K562 (cell line): ENCODE data around the gene KRTAP1-5. TPM values are rescaled to one million over a fixed set of nuclear protein-coding genes. Genes with fewer than 3 reads are reported as not detected.

ENCODE experiments used
- ATAC-seq: fragments of 200-7000 bp; cut with Tn5 transposase; 3 replicates; pipeline ENCODE4 v1.9.1; 2020; ENCODE audit warnings: moderate library complexity
- BruUV-seq: library from RNA; stranded (reverse); fragments of 400-500 nt; replicated peaks from 2 replicates; lab custom pipeline; 2021; lab: Mats Ljungman, UMichigan
- CTCF ChIA-PET: fragments of 300-600 bp; formaldehyde crosslinking; extraction: SDS; loops from one replicate; lab custom pipeline; 2021; ENCODE audit warnings: low intra/inter-chr PET ratio; lab: Yijun Ruan, JAX
- POLR2A ChIA-PET: fragments of 300-600, 350-650 bp; sonication (Branson Sonifier 250); formaldehyde crosslinking; extraction: SDS; loops from one replicate; lab custom pipeline; 2021; ENCODE audit warnings: antibody characterized with exemption, inconsistent platforms; lab: Yijun Ruan, JAX
- DNase-seq, 4 experiments: peaks; one replicate each; pipeline versions ENCODE4 v3.0.0 to v3.0.0-alpha.2; 2011 to 2018; ENCODE audit warnings: low spot score in 3 of 4, mixed read lengths in 3 of 4; ENCODE audit errors: extremely low read depth in 1 of 4
- FAIRE-seq: peaks from 2 replicates; lab custom pipeline; 2011; peaks lifted over from hg19 to GRCh38; lab: Jason Lieb, UNC
- H2AFZ ChIP-seq: 2 replicates; pipeline ENCODE4 v1.6.0; 2011; ENCODE audit warnings: low read depth, low read length, control low read depth, inconsistent platforms
- H3K27ac ChIP-seq: fragments of 200-600 bp; 3 replicates; pipeline ENCODE4 v1.8.0; 2011; ENCODE audit warnings: low read depth, mild to moderate bottlenecking, control low read depth, inconsistent platforms, low read length, moderate library complexity, mixed read lengths; ENCODE audit errors: extremely low read depth
- H3K27me3 ChIP-seq, 2 experiments: fragments of 300-600 bp in 1 of 2; 2 replicates in 1 of 2; 3 replicates in 1 of 2; pipeline versions ENCODE4 v1.6.0 to v1.8.0; 2011; ENCODE audit warnings: inconsistent platforms in 2 of 2, low read length in 2 of 2, mild to moderate bottlenecking in 1 of 2, mixed read lengths in 1 of 2, moderate library complexity in 1 of 2; ENCODE audit not compliant: control insufficient read depth in 2 of 2, insufficient read depth in 2 of 2
- H3K36me3 ChIP-seq: fragments of 300-600 bp; 3 replicates; pipeline ENCODE4 v1.8.0; 2011; ENCODE audit warnings: mild to moderate bottlenecking, low read length, inconsistent platforms; ENCODE audit not compliant: control insufficient read depth, insufficient read depth
- H3K4me1 ChIP-seq, 2 experiments: fragments of 200-600 bp in 1 of 2; replicated peaks in 1 of 2; 2 replicates in 1 of 2; 3 replicates in 1 of 2; pipeline versions ENCODE4 v1.5.1 to v1.8.0; 2011; ENCODE audit warnings: inconsistent platforms in 2 of 2, low read length in 2 of 2, mild to moderate bottlenecking in 1 of 2, mixed read lengths in 1 of 2, moderate library complexity in 1 of 2; ENCODE audit not compliant: control insufficient read depth in 2 of 2, insufficient read depth in 2 of 2
- H3K4me2 ChIP-seq: 2 replicates; pipeline ENCODE4 v1.6.1; 2011; ENCODE audit warnings: low read length, control low read depth, inconsistent platforms, mixed read lengths; ENCODE audit not compliant: insufficient read depth
- H3K4me3 ChIP-seq: fragments of 200-600 bp; sonication (generic), shearing (Covaris generic); 2 replicates; pipeline ENCODE4 v1.5.1; 2016; ENCODE audit warnings: control low read depth, inconsistent platforms
- H3K79me2 ChIP-seq: fragments of 200-600 bp; 3 replicates; pipeline ENCODE4 v1.8.0; 2011; ENCODE audit warnings: low read length, inconsistent platforms; ENCODE audit not compliant: control insufficient read depth, insufficient read depth
- H3K9ac ChIP-seq, 2 experiments: 2 replicates each; pipeline versions ENCODE4 v1.6.0 to v1.6.1; 2011; ENCODE audit warnings: low read depth in 2 of 2, low read length in 2 of 2, control low read depth in 1 of 2, inconsistent platforms in 1 of 2, mild to moderate bottlenecking in 1 of 2, mixed read lengths in 1 of 2; ENCODE audit not compliant: insufficient read depth in 1 of 2
- H3K9me1 ChIP-seq: one replicate; pipeline ENCODE4 v1.6.0; 2011; ENCODE audit warnings: inconsistent platforms, mild to moderate bottlenecking, low read length, moderate library complexity; ENCODE audit not compliant: control insufficient read depth, insufficient read depth
- H3K9me3 ChIP-seq: replicated peaks from 2 replicates; pipeline ENCODE4 v1.5.1; 2011; ENCODE audit warnings: low read depth, low read length, inconsistent platforms; ENCODE audit not compliant: control insufficient read depth, insufficient read depth
- H4K20me1 ChIP-seq: replicated peaks from 2 replicates; pipeline ENCODE4 v1.6.1; 2011; ENCODE audit warnings: low read length, inconsistent platforms, mixed read lengths; ENCODE audit not compliant: control insufficient read depth, insufficient read depth
- ARID2 ChIP-seq: fragments of 450-650 bp; IDR thresholded peaks from 2 replicates; pipeline ENCODE4 v1.6.1; 2017; ENCODE audit warnings: antibody characterized with exemption, mild to moderate bottlenecking
- CHD1 ChIP-seq: fragments of 200-600 bp; sonication (generic); IDR thresholded peaks from one replicate; pipeline ENCODE4 v1.6.1; 2012; ENCODE audit warnings: mild to moderate bottlenecking, moderate library complexity, low read length, inconsistent platforms
- KAT7 ChIP-seq: sonication (generic); formaldehyde crosslinking; IDR thresholded peaks from 2 replicates; pipeline ENCODE4 v1.8.0; 2022; ENCODE audit warnings: missing genetic modification reagents, mild to moderate bottlenecking, borderline replicate concordance
- KDM4B ChIP-seq, 2 experiments: fragments of 450-650 bp in 1 of 2; sonication (generic) in 1 of 2; IDR thresholded peaks; 2 replicates each; pipeline ENCODE4 v1.6.1; 2016 to 2017; ENCODE audit warnings: borderline replicate concordance in 2 of 2, antibody characterized with exemption in 1 of 2, low read depth in 1 of 2, mild to moderate bottlenecking in 1 of 2
- MXI1 ChIP-seq: IDR thresholded peaks from 2 replicates; pipeline ENCODE4 v1.6.1; 2011; ENCODE audit warnings: low read depth, mild to moderate bottlenecking, improper control_type of control experiment, low read length
- POLR3A ChIP-seq: IDR thresholded peaks from 2 replicates; pipeline ENCODE4 v1.6.1; 2011; ENCODE audit warnings: borderline replicate concordance, mild to moderate bottlenecking, moderate library complexity; ENCODE audit not compliant: insufficient read length, insufficient read depth; ENCODE audit errors: extremely low read depth
- SMAD2 ChIP-seq: fragments of 150-350 bp; IDR thresholded peaks from 2 replicates; pipeline ENCODE4 v1.6.1; 2014; ENCODE audit warnings: low read depth, mild to moderate bottlenecking, low read length
- SOX6 ChIP-seq: fragments of 450-650 bp; IDR thresholded peaks from 2 replicates; pipeline ENCODE4 v1.6.1; 2014; ENCODE audit warnings: mild to moderate bottlenecking
- TAF9B ChIP-seq: fragments of 450-650 bp; IDR thresholded peaks from 2 replicates; pipeline ENCODE4 v1.6.1; 2018; ENCODE audit warnings: mild to moderate bottlenecking; ENCODE audit not compliant: partially characterized antibody
- XRCC4 ChIP-seq: IDR thresholded peaks from one replicate; pipeline ENCODE4 v1.6.1; 2011; ENCODE audit not compliant: insufficient read depth, insufficient read length; ENCODE audit errors: extremely low read depth
- ZBTB17 ChIP-seq: fragments of 450-650 bp; formaldehyde crosslinking; IDR thresholded peaks from 2 replicates; pipeline ENCODE4 v1.4.0; 2020; ENCODE audit warnings: mild to moderate bottlenecking
- ZNF3 ChIP-seq: fragments of 250-450 bp; sonication (Bioruptor Pico); IDR thresholded peaks from 2 replicates; pipeline ENCODE4 v1.5.0; 2021; ENCODE audit warnings: mild to moderate bottlenecking, moderate library complexity
- ZNF551 ChIP-seq: fragments of 250-450 bp; sonication (Bioruptor Pico); IDR thresholded peaks from 2 replicates; pipeline ENCODE4 v1.5.0; 2021; ENCODE audit warnings: mild to moderate bottlenecking, moderate library complexity
- WGBS: fragments of 100-300 bp; shearing (Covaris generic); methylation state at CpG from one replicate; pipeline ENCODE4 v1.1.6; 2016; ENCODE audit warnings: low coverage, mixed read lengths; ENCODE audit not compliant: insufficient coverage; ENCODE audit errors: missing lambda C conversion rate; 5-methylcytosine and 5-hydroxymethylcytosine counted together
- in situ Hi-C: fragments of 300-500 bp; cut with MboI; formaldehyde crosslinking; loops from 4 replicates; pipeline ENCODE4 v1.15.0; 2018; ENCODE audit warnings: inconsistent platforms, mixed read lengths
- intact Hi-C: fragments of 100-400 bp; cut with micrococcal nuclease; formaldehyde crosslinking; loops from 2 replicates; pipeline ENCODE4 v1.14.2; 2022
- polyA plus RNA-seq, 8 experiments: library from polyadenylated mRNA; depleted of rRNA in 4 of 8; stranded (reverse) in 5 of 8; unstranded in 3 of 8; fragments of >200 nt; fragmentation: Nextera tagmentation in 2 of 8; fragmentation: Illumina TruSeq in 1 of 8; extraction: Ambion mirVana in 2 of 8; extraction: Trizol in 1 of 8; gene quantifications; 2 replicates each; pipeline versions ENCODE4 v1.2.1 to v1.2.3, GENCODE V29; 2011 to 2014; ENCODE audit warnings: inconsistent platforms in 1 of 8, missing spikeins in 1 of 8
- total RNA-seq, 7 experiments: library from RNA; depleted of rRNA in 6 of 7; stranded (reverse); fragments of >200 nt in 6 of 7; fragmentation: Illumina TruSeq in 2 of 7; extraction: Trizol in 2 of 7; gene quantifications; 2 replicates each; pipeline versions ENCODE4 v1.2.1 to v1.2.3, GENCODE V29; 2011 to 2021; ENCODE audit warnings: low replicate concordance in 1 of 7
- TF ChIP-seq, protein P1 (sequence below): sonication (generic); formaldehyde crosslinking; IDR thresholded peaks from 2 replicates; pipeline ENCODE4 v1.8.0; 2022; ENCODE audit warnings: mild to moderate bottlenecking, missing genetic modification reagents, borderline replicate concordance
- TF ChIP-seq, protein P2 (sequence below): fragments of 450-650 bp; IDR thresholded peaks from 2 replicates; pipeline ENCODE4 v1.6.1; 2016; ENCODE audit warnings: borderline replicate concordance

The KRTAP1-5 gene
- total and polyA plus RNA-seq, 9 of the 15 experiments (the other 6 are each of a cell fraction or from before 2014, with no cell fraction given): not detected

DNA sequence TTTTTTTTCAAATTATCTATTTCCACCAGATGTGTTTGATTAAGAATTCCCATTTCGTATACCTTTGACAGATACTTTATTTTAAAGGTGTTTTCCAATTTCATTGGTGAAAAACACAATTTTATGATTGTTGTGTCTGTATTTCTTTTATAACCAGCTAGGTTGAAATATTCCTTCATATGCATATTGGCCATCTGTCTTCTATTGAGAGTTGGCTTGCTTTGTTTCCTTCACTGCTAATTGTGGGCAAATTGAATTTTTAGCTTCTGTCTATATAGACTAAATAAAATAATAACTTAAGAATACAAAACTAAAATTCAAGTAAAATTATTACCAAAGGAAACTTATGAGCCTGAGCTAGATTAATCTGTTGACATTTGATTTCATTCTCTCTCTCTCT is 31.9 kb downstream of the KRTAP1-5 start:
- WGBS: 0% methylated on average over 1 of the region's 1 CpG
- FAIRE-seq (no peak), ATAC-seq (no peak), DNase-seq (no peak)
- BruUV-seq: no TSS peak
- Histone ChIP-seq H3K9ac (no peak overlapping the region), H3K27me3 (peaks cover 0 to 5% of the 10 kb centered on the region in 2 experiments; a peak in 2 of 5 replicates), H2AFZ (no peak overlapping the region), H3K79me2 (no peaks in the 10 kb centered on the region), H3K9me3 (no peaks in the 10 kb centered on the region), H3K4me1 (no peaks in the 10 kb centered on the region), H4K20me1 (no peaks in the 10 kb centered on the region), H3K4me3 (no peak overlapping the region), H3K36me3 (no peaks in the 10 kb centered on the region), H3K27ac (no peak overlapping the region), H3K9me1 (no peaks in the 10 kb centered on the region), H3K4me2 (no peak overlapping the region)
- ChIA-PET POLR2A (interaction anchor here (0.9 to 2.0 kb wide), 3 partner anchors 8 to 15 kb away, joined by 3 to 8 read pairs (median 3); partner anchors contain the start of gene KRT40), CTCF (no interaction called here)
- in situ Hi-C loops (no loop called here), intact Hi-C loops (no loop called here)
- TF ChIP-seq, protein P1, sequence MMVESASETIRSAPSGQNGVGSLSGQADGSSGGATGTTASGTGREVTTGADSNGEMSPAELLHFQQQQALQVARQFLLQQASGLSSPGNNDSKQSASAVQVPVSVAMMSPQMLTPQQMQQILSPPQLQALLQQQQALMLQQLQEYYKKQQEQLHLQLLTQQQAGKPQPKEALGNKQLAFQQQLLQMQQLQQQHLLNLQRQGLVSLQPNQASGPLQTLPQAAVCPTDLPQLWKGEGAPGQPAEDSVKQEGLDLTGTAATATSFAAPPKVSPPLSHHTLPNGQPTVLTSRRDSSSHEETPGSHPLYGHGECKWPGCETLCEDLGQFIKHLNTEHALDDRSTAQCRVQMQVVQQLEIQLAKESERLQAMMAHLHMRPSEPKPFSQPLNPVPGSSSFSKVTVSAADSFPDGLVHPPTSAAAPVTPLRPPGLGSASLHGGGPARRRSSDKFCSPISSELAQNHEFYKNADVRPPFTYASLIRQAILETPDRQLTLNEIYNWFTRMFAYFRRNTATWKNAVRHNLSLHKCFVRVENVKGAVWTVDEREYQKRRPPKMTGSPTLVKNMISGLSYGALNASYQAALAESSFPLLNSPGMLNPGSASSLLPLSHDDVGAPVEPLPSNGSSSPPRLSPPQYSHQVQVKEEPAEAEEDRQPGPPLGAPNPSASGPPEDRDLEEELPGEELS (CRISPR knock-in tag): no peak
- TF ChIP-seq KDM4B (IDR thresholded peaks at IDR 0.05; ENCODE audit: borderline replicate concordance in 2 of 2, low read depth in 1 of 2) (no peak), SMAD2 (no peak), MXI1 (no peak), SOX6 (no peak), ARID2 (no peak), ZNF3 (no peak), POLR3A (no peak), TAF9B (no peak), ZNF551 (CRISPR knock-in tag) (no peak), XRCC4 (no peak), KAT7 (no peak), CHD1 (no peak), ZBTB17 (CRISPR knock-in tag) (no peak)
- TF ChIP-seq, protein P2, sequence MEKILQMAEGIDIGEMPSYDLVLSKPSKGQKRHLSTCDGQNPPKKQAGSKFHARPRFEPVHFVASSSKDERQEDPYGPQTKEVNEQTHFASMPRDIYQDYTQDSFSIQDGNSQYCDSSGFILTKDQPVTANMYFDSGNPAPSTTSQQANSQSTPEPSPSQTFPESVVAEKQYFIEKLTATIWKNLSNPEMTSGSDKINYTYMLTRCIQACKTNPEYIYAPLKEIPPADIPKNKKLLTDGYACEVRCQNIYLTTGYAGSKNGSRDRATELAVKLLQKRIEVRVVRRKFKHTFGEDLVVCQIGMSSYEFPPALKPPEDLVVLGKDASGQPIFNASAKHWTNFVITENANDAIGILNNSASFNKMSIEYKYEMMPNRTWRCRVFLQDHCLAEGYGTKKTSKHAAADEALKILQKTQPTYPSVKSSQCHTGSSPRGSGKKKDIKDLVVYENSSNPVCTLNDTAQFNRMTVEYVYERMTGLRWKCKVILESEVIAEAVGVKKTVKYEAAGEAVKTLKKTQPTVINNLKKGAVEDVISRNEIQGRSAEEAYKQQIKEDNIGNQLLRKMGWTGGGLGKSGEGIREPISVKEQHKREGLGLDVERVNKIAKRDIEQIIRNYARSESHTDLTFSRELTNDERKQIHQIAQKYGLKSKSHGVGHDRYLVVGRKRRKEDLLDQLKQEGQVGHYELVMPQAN: no peak
